ENCODE data around the gene KRTAP16-1.

DNA sequence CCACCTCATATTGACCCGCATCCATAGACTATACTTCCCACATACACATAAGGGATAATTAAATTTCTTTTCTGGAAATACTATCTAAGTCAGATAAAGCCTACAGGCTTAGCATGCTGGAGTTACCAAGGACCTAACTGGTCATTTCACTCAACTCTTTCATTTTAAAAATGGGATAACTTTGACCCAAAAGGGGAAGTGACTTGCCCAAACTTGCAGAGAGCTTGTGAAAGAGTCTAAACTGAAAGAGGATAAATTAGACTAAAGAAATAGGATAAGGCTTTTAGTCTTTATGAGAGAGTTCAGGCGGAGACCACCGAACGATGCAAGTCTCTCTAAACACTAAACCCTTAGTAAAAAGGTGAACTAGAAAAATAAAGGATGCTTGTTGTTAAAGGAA lies 45.4 kb upstream of the KRTAP16-1 start:
- TF ChIP-seq, protein P1, sequence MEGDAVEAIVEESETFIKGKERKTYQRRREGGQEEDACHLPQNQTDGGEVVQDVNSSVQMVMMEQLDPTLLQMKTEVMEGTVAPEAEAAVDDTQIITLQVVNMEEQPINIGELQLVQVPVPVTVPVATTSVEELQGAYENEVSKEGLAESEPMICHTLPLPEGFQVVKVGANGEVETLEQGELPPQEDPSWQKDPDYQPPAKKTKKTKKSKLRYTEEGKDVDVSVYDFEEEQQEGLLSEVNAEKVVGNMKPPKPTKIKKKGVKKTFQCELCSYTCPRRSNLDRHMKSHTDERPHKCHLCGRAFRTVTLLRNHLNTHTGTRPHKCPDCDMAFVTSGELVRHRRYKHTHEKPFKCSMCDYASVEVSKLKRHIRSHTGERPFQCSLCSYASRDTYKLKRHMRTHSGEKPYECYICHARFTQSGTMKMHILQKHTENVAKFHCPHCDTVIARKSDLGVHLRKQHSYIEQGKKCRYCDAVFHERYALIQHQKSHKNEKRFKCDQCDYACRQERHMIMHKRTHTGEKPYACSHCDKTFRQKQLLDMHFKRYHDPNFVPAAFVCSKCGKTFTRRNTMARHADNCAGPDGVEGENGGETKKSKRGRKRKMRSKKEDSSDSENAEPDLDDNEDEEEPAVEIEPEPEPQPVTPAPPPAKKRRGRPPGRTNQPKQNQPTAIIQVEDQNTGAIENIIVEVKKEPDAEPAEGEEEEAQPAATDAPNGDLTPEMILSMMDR (IDR thresholded peaks at IDR 0.05): no peak
- TF ChIP-seq EP300 (IDR thresholded peaks at IDR 0.05): no peak
- no peak for TF ChIP-seq POLR2A (IDR thresholded peaks at IDR 0.05)

All from ovary (tissue), 3 donors.